C4-2B (cell line): ENCODE results near the gene EPHB6.

Experiments used
- CTCF ChIP-seq: fragments of 450-650 bp; conservative IDR thresholded peaks from 2 replicates; pipeline ENCODE4 v1.5.1; 2017; ENCODE audit warnings: mild to moderate bottlenecking
- ZFX ChIP-seq: fragments of 450-650 bp; IDR thresholded peaks from 2 replicates; pipeline ENCODE4 v1.6.1; 2017

DNA sequence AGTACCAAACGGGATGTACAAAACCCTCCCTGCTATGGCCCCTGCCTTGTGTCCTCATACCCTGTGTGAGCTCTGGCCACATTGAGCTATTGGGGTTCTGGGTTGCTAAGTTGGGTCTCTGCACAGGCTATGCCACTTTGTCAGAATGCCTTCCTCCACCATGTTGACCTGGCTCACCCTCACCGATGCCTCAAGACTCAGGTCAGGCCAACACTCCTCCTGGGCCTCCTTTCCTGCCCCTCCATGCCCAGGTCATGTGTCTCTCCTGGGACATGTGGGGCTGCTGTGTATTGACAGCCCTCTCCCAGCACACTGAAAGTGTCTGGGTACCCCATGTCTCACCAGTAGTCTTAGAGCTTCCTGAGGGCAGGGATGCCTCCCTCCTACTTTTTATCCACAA, 64.0 kb downstream of the EPHB6 start:
- TF ChIP-seq CTCF (no peak), ZFX (no peak)
